ENCODE data around the gene PTGER1. TPM values are rescaled to one million over a fixed set of nuclear protein-coding genes. Genes with fewer than 3 reads are reported as not detected.
"Not testable (repeated sequence)": the region's sequence is repeated elsewhere in the genome, so short reads cannot be mapped to it uniquely, and the experiment has no call there.

PTGER1 gene
- total RNA-seq, 1 experiment from 2014 or later: 0.24 TPM

- no peak for DNase-seq (ENCODE audit: low read depth)
- in situ Hi-C loops (cut with HindIII; ENCODE audit: low pct_unique_long_range_greater_than_20kb, low sequenced_read_pairs): no loop called here
Measured at GRCh38 chr19:14479309-14479974, 4.3 kb upstream of the PTGER1 start.

- in situ Hi-C loops (cut with HindIII; ENCODE audit: low pct_unique_long_range_greater_than_20kb, low sequenced_read_pairs): no loop called here
- DNase-seq (ENCODE audit: low read depth): no peak
Measured at GRCh38 chr19:14478113-14478545, 3.0 kb upstream of the PTGER1 start.

GRCh38 chr19:14477418-14478112, 2.4 kb upstream of the PTGER1 start:
- DNase-seq (ENCODE audit: low read depth): no peak
- in situ Hi-C loops (cut with HindIII; ENCODE audit: low pct_unique_long_range_greater_than_20kb, low sequenced_read_pairs): no loop called here

GRCh38 chr19:14476673-14477401, 1.7 kb upstream of the PTGER1 start:
- DNase-seq (ENCODE audit: low read depth): no peak
- in situ Hi-C loops (cut with HindIII; ENCODE audit: low pct_unique_long_range_greater_than_20kb, low sequenced_read_pairs): no loop called here

GRCh38 chr19:14476327-14476672, 1.1 kb upstream of the PTGER1 start:
- DNase-seq (ENCODE audit: low read depth): no peak
- in situ Hi-C loops (cut with HindIII; ENCODE audit: low pct_unique_long_range_greater_than_20kb, low sequenced_read_pairs): no loop called here

- in situ Hi-C loops (cut with HindIII; ENCODE audit: low pct_unique_long_range_greater_than_20kb, low sequenced_read_pairs): no loop called here
- no peak for DNase-seq (ENCODE audit: low read depth)
Measured at GRCh38 chr19:14474827-14475226, 327 bp downstream of the PTGER1 start.

GRCh38 chr19:14473978-14474578, 1.1 kb downstream of the PTGER1 start:
- in situ Hi-C loops (cut with HindIII; ENCODE audit: low pct_unique_long_range_greater_than_20kb, low sequenced_read_pairs): no loop called here
- no peak for DNase-seq (ENCODE audit: low read depth)

GRCh38 chr19:14473073-14473977, 1.8 kb downstream of the PTGER1 start:
- DNase-seq (ENCODE audit: low read depth): no peak
- in situ Hi-C loops (cut with HindIII; ENCODE audit: low pct_unique_long_range_greater_than_20kb, low sequenced_read_pairs): no loop called here

- no peak for DNase-seq (ENCODE audit: low read depth)
- in situ Hi-C loops (cut with HindIII; ENCODE audit: low pct_unique_long_range_greater_than_20kb, low sequenced_read_pairs): no loop called here
Measured at GRCh38 chr19:14472202-14472938, 2.8 kb downstream of the PTGER1 start.

- no peak for DNase-seq (ENCODE audit: low read depth)
- in situ Hi-C loops (cut with HindIII; ENCODE audit: low pct_unique_long_range_greater_than_20kb, low sequenced_read_pairs): no loop called here
Measured at GRCh38 chr19:14471436-14472187, 3.5 kb downstream of the PTGER1 start.

- no peak for DNase-seq (ENCODE audit: low read depth)
- in situ Hi-C loops (cut with HindIII; ENCODE audit: low pct_unique_long_range_greater_than_20kb, low sequenced_read_pairs): no loop called here
Measured at GRCh38 chr19:14470031-14470876, 4.9 kb downstream of the PTGER1 start.

GRCh38 chr19:14467816-14468215, 7.3 kb downstream of the PTGER1 start:
- in situ Hi-C loops (cut with HindIII; ENCODE audit: low pct_unique_long_range_greater_than_20kb, low sequenced_read_pairs): no loop called here
- DNase-seq (ENCODE audit: low read depth): no peak

GRCh38 chr19:14467391-14467790, 7.8 kb downstream of the PTGER1 start:
- no peak for DNase-seq (ENCODE audit: low read depth)
- in situ Hi-C loops (cut with HindIII; ENCODE audit: low pct_unique_long_range_greater_than_20kb, low sequenced_read_pairs): no loop called here

- in situ Hi-C loops (cut with HindIII; ENCODE audit: low pct_unique_long_range_greater_than_20kb, low sequenced_read_pairs): no loop called here
- no peak for DNase-seq (ENCODE audit: low read depth)
Measured at GRCh38 chr19:14463747-14464146, 11.4 kb downstream of the PTGER1 start.

GRCh38 chr19:14462401-14462800, 12.8 kb downstream of the PTGER1 start:
- not testable (repeated sequence) for DNase-seq (ENCODE audit: low read depth)

GRCh38 chr19:14460935-14461334, 14.2 kb downstream of the PTGER1 start:
- in situ Hi-C loops (cut with HindIII; ENCODE audit: low pct_unique_long_range_greater_than_20kb, low sequenced_read_pairs): no loop called here
- no peak for DNase-seq (ENCODE audit: low read depth)

More at GRCh38 chr19:14462401-14462800, 12.8 kb downstream of the PTGER1 start:
- in situ Hi-C loops (cut with HindIII; ENCODE audit: low pct_unique_long_range_greater_than_20kb, low sequenced_read_pairs): not testable (repeated sequence)

Measured in Caki2 (cell line).